A549 (cell line): ENCODE measurements around the gene TBC1D14. TPM values are rescaled to one million over a fixed set of nuclear protein-coding genes. Genes with fewer than 3 reads are reported as not detected.

ENCODE experiments used
- ATAC-seq, 2 experiments: fragments of 200-7000 bp in 1 of 2; fragments of >200 bp in 1 of 2; cut with Nextera tagmentation in 1 of 2; cut with Tn5 transposase in 1 of 2; 3 replicates each; pipeline versions ENCODE4 v1.8.0 to v1.9.1; 2018 to 2020; ENCODE audit warnings: mild to moderate bottlenecking in 1 of 2, moderate library complexity in 1 of 2
- CTCF ChIA-PET: fragments of 300-600 bp; sonication (Branson Sonifier 250); formaldehyde crosslinking; extraction: SDS; loops from one replicate; lab custom pipeline; 2021; ENCODE audit warnings: antibody characterized with exemption, inconsistent platforms; lab: Yijun Ruan, JAX
- POLR2A ChIA-PET: fragments of 350-600 bp; formaldehyde crosslinking; extraction: SDS; loops from one replicate; lab custom pipeline; 2021; ENCODE audit warnings: antibody characterized with exemption, inconsistent platforms; lab: Yijun Ruan, JAX
- DNase-seq, 2 experiments: peaks; one replicate each; pipeline versions ENCODE4 v3.0.0 to v3.0.0-alpha.2; 2011 to 2016; ENCODE audit warnings: low read depth in 1 of 2, low spot score in 1 of 2
- FAIRE-seq: peaks from 2 replicates; lab custom pipeline; 2011; peaks lifted over from hg19 to GRCh38; lab: Jason Lieb, UNC
- H3K27ac ChIP-seq, 2 experiments: fragments of >200 bp; sonication (Bioruptor Twin); formaldehyde crosslinking; 3 replicates each; pipeline ENCODE4 v1.5.1; 2016 to 2017
- H3K4me1 ChIP-seq: fragments of >200 bp; sonication (Bioruptor Twin); formaldehyde crosslinking; 3 replicates; pipeline ENCODE4 v1.6.1; 2016
- H3K4me2 ChIP-seq: fragments of >200 bp; sonication (Bioruptor Twin); formaldehyde crosslinking; 3 replicates; pipeline ENCODE4 v1.6.1; 2016
- H3K4me3 ChIP-seq: fragments of >200 bp; sonication (Bioruptor Twin); formaldehyde crosslinking; 3 replicates; pipeline ENCODE4 v1.5.1; 2016
- H3K9me3 ChIP-seq: fragments of >200 bp; sonication (Bioruptor Twin); formaldehyde crosslinking; 3 replicates; pipeline ENCODE4 v1.6.1; 2016
- CEBPB ChIP-seq, 2 experiments: fragments of >200 bp in 1 of 2; sonication (Bioruptor Twin) in 1 of 2; formaldehyde crosslinking in 1 of 2; IDR thresholded peaks; 2 replicates each; pipeline ENCODE4 v1.6.1; 2012 to 2016
- FOSB ChIP-seq: fragments of 250-450 bp; sonication (Bioruptor Pico); IDR thresholded peaks from 2 replicates; pipeline ENCODE4 v1.5.0; 2020; ENCODE audit warnings: mild to moderate bottlenecking, moderate library complexity
- FOSL2 ChIP-seq, 2 experiments: fragments of 450-650 bp in 1 of 2; fragments of >200 bp in 1 of 2; sonication (Bioruptor Twin) in 1 of 2; formaldehyde crosslinking; IDR thresholded peaks; 2 replicates each; pipeline versions ENCODE4 v1.5.0 to v1.6.1; 2016 to 2020; ENCODE audit warnings: mild to moderate bottlenecking in 1 of 2, moderate library complexity in 1 of 2
- FOXS1 ChIP-seq: fragments of 250-450 bp; sonication (Bioruptor Pico); IDR thresholded peaks from 2 replicates; pipeline ENCODE4 v1.5.0; 2020; ENCODE audit warnings: mild to moderate bottlenecking, moderate library complexity
- GATA3 ChIP-seq: IDR thresholded peaks from 2 replicates; pipeline ENCODE4 v1.6.1; 2012; ENCODE audit warnings: borderline replicate concordance
- HDAC2 ChIP-seq: fragments of 200-600 bp; sonication (generic); IDR thresholded peaks from 2 replicates; pipeline ENCODE4 v1.6.1; 2016
- HOXB13 ChIP-seq: fragments of 250-450 bp; sonication (Bioruptor Pico); IDR thresholded peaks from 2 replicates; pipeline ENCODE4 v1.5.0; 2020; ENCODE audit warnings: low read depth, mild to moderate bottlenecking, moderate library complexity
- NR3C1 ChIP-seq: fragments of >200 bp; sonication (Bioruptor Twin); formaldehyde crosslinking; IDR thresholded peaks from 3 replicates; pipeline ENCODE4 v1.6.1; 2017
- POLR2AphosphoS2 ChIP-seq: conservative IDR thresholded peaks from 2 replicates; pipeline ENCODE4 v1.6.1; 2012; ENCODE audit warnings: low read length, improper control_type of control experiment, inconsistent platforms
- RCOR1 ChIP-seq: fragments of 150-350 bp; IDR thresholded peaks from 2 replicates; pipeline ENCODE4 v1.6.1; 2014; ENCODE audit warnings: antibody characterized with exemption, low read length, low read depth
- RNF2 ChIP-seq: fragments of 200-600 bp; sonication (generic); IDR thresholded peaks from 2 replicates; pipeline ENCODE4 v1.6.1; 2016; ENCODE audit warnings: low read depth, mild to moderate bottlenecking, antibody characterized with exemption, moderate library complexity, borderline replicate concordance
- ZC3H11A ChIP-seq: fragments of 450-650 bp; IDR thresholded peaks from 2 replicates; pipeline ENCODE4 v1.6.1; 2014; ENCODE audit warnings: antibody characterized with exemption, mild to moderate bottlenecking
- WGBS: methylation state at CpG from one replicate; pipeline ENCODE4 v1.1.6; 2017; ENCODE audit errors: missing lambda C conversion rate; 5-methylcytosine and 5-hydroxymethylcytosine counted together
- polyA plus RNA-seq, 4 experiments: library from polyadenylated mRNA; depleted of rRNA in 3 of 4; stranded (reverse); fragments of >200 nt; fragmentation: RNase III in 1 of 4; extraction: RNeasy Plus Mini Kit Qiagen cat#74134 plus additional on column Dnase treatment in 1 of 4; gene quantifications; 2 replicates in 3 of 4; 3 replicates in 1 of 4; pipeline ENCODE4 v1.2.3, GENCODE V29; 2011 to 2017
- TF ChIP-seq, protein P1 (sequence below): fragments of 200-600 bp; sonication (generic); IDR thresholded peaks from 2 replicates; pipeline ENCODE4 v1.6.1; 2016; ENCODE audit warnings: antibody characterized with exemption, mild to moderate bottlenecking, moderate library complexity
- TF ChIP-seq, protein P2 (sequence below): fragments of 250-450 bp; sonication (Bioruptor Pico); IDR thresholded peaks from 2 replicates; pipeline ENCODE4 v1.5.0; 2020; ENCODE audit warnings: low read depth, mild to moderate bottlenecking, moderate library complexity
- TF ChIP-seq, protein P3 (sequence below): fragments of >200 bp; sonication (Bioruptor Twin); formaldehyde crosslinking; IDR thresholded peaks from 3 replicates; pipeline ENCODE4 v1.5.1; 2016
- TF ChIP-seq, protein P4 (sequence below): fragments of 250-450 bp; sonication (Bioruptor Pico); IDR thresholded peaks from 2 replicates; pipeline ENCODE4 v1.5.0; 2021; ENCODE audit warnings: mild to moderate bottlenecking, moderate library complexity, borderline replicate concordance
- TF ChIP-seq, protein P5 (sequence below): fragments of 450-650 bp; IDR thresholded peaks from 2 replicates; pipeline ENCODE4 v1.6.1; 2014; ENCODE audit warnings: antibody characterized with exemption
- TF ChIP-seq, protein P6 (sequence below): fragments of >200 bp; sonication (Bioruptor Twin); formaldehyde crosslinking; IDR thresholded peaks from 2 replicates; pipeline ENCODE4 v1.6.1; 2016
- TF ChIP-seq, protein P7 (sequence below): IDR thresholded peaks from 2 replicates; pipeline ENCODE4 v1.6.1; 2012
- TF ChIP-seq, protein P8 (sequence below): IDR thresholded peaks from 2 replicates; pipeline ENCODE4 v1.6.1; 2012

TBC1D14 gene
- polyA plus RNA-seq, 2 of the 4 experiments (the other 2 are of a cell fraction) = 30.2 to 39.0 TPM

DNA sequence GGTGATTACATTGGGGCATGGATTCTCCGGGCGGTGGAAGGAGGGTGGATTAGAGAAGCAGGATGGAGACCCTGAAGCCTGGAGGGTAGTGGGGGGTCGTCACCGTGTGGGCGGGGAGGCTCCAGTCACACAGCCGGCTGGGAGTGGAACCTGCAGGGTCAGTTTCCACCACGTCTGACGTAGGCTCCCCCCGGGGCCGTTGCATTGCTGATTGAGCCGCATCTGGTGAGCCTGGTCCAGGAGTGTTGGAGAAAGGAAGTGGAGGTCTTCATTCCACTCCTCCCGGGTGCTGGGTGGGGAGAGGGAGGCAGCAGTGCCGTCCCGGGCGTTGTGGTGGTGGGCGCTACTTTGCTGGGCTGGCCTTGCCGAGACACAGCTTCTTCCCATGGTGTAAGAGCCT lies 28.1 kb downstream of the TBC1D14 start (continued):
- TF ChIP-seq, protein P1, sequence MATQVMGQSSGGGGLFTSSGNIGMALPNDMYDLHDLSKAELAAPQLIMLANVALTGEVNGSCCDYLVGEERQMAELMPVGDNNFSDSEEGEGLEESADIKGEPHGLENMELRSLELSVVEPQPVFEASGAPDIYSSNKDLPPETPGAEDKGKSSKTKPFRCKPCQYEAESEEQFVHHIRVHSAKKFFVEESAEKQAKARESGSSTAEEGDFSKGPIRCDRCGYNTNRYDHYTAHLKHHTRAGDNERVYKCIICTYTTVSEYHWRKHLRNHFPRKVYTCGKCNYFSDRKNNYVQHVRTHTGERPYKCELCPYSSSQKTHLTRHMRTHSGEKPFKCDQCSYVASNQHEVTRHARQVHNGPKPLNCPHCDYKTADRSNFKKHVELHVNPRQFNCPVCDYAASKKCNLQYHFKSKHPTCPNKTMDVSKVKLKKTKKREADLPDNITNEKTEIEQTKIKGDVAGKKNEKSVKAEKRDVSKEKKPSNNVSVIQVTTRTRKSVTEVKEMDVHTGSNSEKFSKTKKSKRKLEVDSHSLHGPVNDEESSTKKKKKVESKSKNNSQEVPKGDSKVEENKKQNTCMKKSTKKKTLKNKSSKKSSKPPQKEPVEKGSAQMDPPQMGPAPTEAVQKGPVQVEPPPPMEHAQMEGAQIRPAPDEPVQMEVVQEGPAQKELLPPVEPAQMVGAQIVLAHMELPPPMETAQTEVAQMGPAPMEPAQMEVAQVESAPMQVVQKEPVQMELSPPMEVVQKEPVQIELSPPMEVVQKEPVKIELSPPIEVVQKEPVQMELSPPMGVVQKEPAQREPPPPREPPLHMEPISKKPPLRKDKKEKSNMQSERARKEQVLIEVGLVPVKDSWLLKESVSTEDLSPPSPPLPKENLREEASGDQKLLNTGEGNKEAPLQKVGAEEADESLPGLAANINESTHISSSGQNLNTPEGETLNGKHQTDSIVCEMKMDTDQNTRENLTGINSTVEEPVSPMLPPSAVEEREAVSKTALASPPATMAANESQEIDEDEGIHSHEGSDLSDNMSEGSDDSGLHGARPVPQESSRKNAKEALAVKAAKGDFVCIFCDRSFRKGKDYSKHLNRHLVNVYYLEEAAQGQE = no peak
- no peak for TF ChIP-seq CEBPB (IDR thresholded peaks at IDR 0.05)
- no peak for TF ChIP-seq ZC3H11A
- TF ChIP-seq, protein P2, sequence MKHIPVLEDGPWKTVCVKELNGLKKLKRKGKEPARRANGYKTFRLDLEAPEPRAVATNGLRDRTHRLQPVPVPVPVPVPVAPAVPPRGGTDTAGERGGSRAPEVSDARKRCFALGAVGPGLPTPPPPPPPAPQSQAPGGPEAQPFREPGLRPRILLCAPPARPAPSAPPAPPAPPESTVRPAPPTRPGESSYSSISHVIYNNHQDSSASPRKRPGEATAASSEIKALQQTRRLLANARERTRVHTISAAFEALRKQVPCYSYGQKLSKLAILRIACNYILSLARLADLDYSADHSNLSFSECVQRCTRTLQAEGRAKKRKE (CRISPR knock-in tag) = no peak
- TF ChIP-seq, protein P3, sequence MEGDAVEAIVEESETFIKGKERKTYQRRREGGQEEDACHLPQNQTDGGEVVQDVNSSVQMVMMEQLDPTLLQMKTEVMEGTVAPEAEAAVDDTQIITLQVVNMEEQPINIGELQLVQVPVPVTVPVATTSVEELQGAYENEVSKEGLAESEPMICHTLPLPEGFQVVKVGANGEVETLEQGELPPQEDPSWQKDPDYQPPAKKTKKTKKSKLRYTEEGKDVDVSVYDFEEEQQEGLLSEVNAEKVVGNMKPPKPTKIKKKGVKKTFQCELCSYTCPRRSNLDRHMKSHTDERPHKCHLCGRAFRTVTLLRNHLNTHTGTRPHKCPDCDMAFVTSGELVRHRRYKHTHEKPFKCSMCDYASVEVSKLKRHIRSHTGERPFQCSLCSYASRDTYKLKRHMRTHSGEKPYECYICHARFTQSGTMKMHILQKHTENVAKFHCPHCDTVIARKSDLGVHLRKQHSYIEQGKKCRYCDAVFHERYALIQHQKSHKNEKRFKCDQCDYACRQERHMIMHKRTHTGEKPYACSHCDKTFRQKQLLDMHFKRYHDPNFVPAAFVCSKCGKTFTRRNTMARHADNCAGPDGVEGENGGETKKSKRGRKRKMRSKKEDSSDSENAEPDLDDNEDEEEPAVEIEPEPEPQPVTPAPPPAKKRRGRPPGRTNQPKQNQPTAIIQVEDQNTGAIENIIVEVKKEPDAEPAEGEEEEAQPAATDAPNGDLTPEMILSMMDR = no peak
- no peak for TF ChIP-seq RCOR1
- TF ChIP-seq HDAC2 = no peak

DNA sequence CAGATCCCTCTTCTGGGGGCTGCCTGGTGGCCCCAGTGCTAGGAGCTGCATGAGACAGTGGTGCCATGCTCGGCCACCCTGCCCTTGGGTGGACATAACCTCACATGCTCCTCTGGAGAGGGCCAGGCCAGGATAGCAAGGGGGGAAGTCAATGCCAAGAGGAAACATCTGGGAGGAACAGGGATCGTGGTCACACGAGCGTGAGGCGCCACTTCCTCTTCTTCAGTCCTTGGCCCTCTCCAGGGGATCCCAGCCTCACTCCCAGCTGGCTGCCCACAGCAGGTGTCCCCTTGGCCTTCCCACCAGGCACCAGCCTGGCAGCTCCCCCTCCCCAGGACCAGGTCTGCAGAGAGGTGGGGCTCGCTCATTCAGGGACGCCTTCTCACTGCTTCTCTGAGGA lies 28.6 kb downstream of the TBC1D14 start:
- Histone ChIP-seq H3K4me2 (no peak overlapping the region), H3K4me3 (no peak overlapping the region), H3K4me1 (peaks cover 30% of the 10 kb centered on the region), H3K27ac (no peak overlapping the region), H3K9me3 (no peaks in the 10 kb centered on the region)
- no peak for DNase-seq
- ChIA-PET POLR2A (no interaction called here), CTCF (interaction anchor here (1.0 to 1.1 kb wide), 3 partner anchors 12 to 27 kb away, joined by 3 to 6 read pairs (median 4); no protein-coding TSS in a partner anchor)
- TF ChIP-seq, protein P4, sequence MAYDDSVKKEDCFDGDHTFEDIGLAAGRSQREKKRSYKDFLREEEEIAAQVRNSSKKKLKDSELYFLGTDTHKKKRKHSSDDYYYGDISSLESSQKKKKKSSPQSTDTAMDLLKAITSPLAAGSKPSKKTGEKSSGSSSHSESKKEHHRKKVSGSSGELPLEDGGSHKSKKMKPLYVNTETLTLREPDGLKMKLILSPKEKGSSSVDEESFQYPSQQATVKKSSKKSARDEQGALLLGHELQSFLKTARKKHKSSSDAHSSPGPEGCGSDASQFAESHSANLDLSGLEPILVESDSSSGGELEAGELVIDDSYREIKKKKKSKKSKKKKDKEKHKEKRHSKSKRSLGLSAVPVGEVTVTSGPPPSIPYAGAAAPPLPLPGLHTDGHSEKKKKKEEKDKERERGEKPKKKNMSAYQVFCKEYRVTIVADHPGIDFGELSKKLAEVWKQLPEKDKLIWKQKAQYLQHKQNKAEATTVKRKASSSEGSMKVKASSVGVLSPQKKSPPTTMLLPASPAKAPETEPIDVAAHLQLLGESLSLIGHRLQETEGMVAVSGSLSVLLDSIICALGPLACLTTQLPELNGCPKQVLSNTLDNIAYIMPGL (CRISPR knock-in tag) = no peak
- TF ChIP-seq HOXB13 (CRISPR knock-in tag) (no peak), POLR2AphosphoS2 (no peak), RNF2 (no peak), CEBPB (IDR thresholded peaks at IDR 0.05) (no peak), NR3C1 (no peak), GATA3 (no peak), FOSB (CRISPR knock-in tag) (no peak), FOXS1 (CRISPR knock-in tag) (no peak), FOSL2 (IDR thresholded peaks at IDR 0.05) (no peak), FOSL2 (CRISPR knock-in tag; IDR thresholded peaks at IDR 0.05) (no peak)
- TF ChIP-seq, protein P5, sequence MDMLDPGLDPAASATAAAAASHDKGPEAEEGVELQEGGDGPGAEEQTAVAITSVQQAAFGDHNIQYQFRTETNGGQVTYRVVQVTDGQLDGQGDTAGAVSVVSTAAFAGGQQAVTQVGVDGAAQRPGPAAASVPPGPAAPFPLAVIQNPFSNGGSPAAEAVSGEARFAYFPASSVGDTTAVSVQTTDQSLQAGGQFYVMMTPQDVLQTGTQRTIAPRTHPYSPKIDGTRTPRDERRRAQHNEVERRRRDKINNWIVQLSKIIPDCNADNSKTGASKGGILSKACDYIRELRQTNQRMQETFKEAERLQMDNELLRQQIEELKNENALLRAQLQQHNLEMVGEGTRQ = no peak
- TF ChIP-seq, protein P6, sequence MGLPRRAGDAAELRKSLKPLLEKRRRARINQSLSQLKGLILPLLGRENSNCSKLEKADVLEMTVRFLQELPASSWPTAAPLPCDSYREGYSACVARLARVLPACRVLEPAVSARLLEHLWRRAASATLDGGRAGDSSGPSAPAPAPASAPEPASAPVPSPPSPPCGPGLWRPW = no peak
- TF ChIP-seq, protein P7, sequence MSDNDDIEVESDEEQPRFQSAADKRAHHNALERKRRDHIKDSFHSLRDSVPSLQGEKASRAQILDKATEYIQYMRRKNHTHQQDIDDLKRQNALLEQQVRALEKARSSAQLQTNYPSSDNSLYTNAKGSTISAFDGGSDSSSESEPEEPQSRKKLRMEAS = no peak
- TF ChIP-seq, protein P3 = no peak
- TF ChIP-seq, protein P8, sequence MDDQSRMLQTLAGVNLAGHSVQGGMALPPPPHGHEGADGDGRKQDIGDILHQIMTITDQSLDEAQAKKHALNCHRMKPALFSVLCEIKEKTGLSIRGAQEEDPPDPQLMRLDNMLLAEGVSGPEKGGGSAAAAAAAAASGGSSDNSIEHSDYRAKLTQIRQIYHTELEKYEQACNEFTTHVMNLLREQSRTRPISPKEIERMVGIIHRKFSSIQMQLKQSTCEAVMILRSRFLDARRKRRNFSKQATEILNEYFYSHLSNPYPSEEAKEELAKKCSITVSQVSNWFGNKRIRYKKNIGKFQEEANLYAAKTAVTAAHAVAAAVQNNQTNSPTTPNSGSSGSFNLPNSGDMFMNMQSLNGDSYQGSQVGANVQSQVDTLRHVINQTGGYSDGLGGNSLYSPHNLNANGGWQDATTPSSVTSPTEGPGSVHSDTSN = no peak
- FAIRE-seq = no peak
- no peak for ATAC-seq
- WGBS = 70% methylated on average over 5 of the region's 7 CpGs
